H1 (cell line): ENCODE results near the gene PGD. TPM values are rescaled to one million over a fixed set of nuclear protein-coding genes. Genes with fewer than 3 reads are reported as not detected.

ENCODE experiments used
- ASH2L ChIP-seq: fragments of 200-600, 300-600 bp; sonication (generic); IDR thresholded peaks from one replicate; pipeline ENCODE4 v1.7.1; 2017; ENCODE audit warnings: low read length
- EGR1 ChIP-seq: IDR thresholded peaks from 2 replicates; pipeline ENCODE4 v1.6.1; 2011; ENCODE audit warnings: low read depth, low read length, borderline replicate concordance
- SP2 ChIP-seq: IDR thresholded peaks from 2 replicates; pipeline ENCODE4 v1.6.1; 2012; ENCODE audit warnings: mild to moderate bottlenecking, low read length, inconsistent platforms
- ZNF274 ChIP-seq: IDR thresholded peaks from 2 replicates; pipeline ENCODE4 v1.7.0; 2012; ENCODE audit warnings: low read length, borderline replicate concordance; ENCODE audit errors: extremely low read depth
- polyA plus RNA-seq, 7 experiments: library from polyadenylated mRNA; depleted of rRNA in 3 of 7; stranded (reverse) in 5 of 7; unstranded in 2 of 7; fragments of >200 nt in 5 of 7; fragments of 200-250 nt in 2 of 7; gene quantifications; 1 replicate in 5 of 7; 2 replicates in 1 of 7; 4 replicates in 1 of 7; pipeline versions ENCODE4 v1.2.1 to v1.2.3, GENCODE V29; 2011 to 2013; ENCODE audit warnings: missing spikeins in 2 of 7, mixed read lengths in 2 of 7
- total RNA-seq: library from RNA; stranded (reverse); fragmentation: NEBNext Ultra II Directional; extraction: Animal tissue kit (Norgen Biotek cat#: 25700); gene quantifications from 2 replicates; pipeline ENCODE4 v1.2.1, GENCODE V29; 2021

PGD gene
- total and polyA plus RNA-seq, 2 of the 8 experiments (the other 6 are each of a cell fraction or from before 2014, with no cell fraction given), result 191 to 331 TPM

DNA sequence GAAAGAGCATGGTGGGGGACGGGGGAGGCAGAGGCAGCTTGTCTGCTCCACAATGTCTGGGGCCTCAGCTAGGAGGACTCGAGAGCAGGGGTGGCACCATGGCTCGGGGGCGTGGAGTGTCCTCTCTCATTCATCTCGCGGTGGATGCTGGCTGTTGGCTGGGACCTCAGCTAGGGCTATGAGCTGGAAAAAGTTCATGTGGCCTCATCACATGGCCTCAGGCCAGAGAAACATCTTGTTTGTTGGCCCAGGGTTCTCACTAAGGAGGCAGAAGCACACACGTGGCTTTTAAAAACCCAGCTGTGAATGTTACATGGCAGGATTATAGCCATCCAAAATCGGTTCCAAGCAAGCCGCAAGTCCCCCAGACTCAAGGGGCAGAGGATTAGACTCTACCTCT lies 25.2 kb downstream of the PGD start (continued):
- TF ChIP-seq ASH2L (no peak), EGR1 (no peak), ZNF274 (no peak), SP2 (no peak)
